ENCODE measurements around the gene AFTPH.

The AFTPH gene

GRCh38 chr2:64632835-64633819, 109.0 kb downstream of the AFTPH start:
- in situ Hi-C loops (cut with MboI; ENCODE audit: low sequenced_read_pairs): no loop called here
- no peak for DNase-seq (ENCODE audit: low spot score in 2 of 2)
- no peaks in the 10 kb centered on the region for H3K4me1 ChIP-seq
- no peaks in the 10 kb centered on the region for H3K9me3 ChIP-seq
- H3K36me3 ChIP-seq (replicated peaks): peaks cover 25% of the 10 kb centered on the region
- H3K27me3 ChIP-seq (ENCODE audit: low read depth): no peaks in the 10 kb centered on the region
- no peak overlapping the region for H3K4me3 ChIP-seq

GRCh38 chr2:64634345-64635267, 110.5 kb downstream of the AFTPH start:
- peaks cover 3% of the 10 kb centered on the region for H3K4me1 ChIP-seq
- H3K36me3 ChIP-seq (replicated peaks): peaks cover 25% of the 10 kb centered on the region
- no peak overlapping the region for H3K4me3 ChIP-seq
- in situ Hi-C loops (cut with MboI; ENCODE audit: low sequenced_read_pairs): no loop called here
- H3K9me3 ChIP-seq: no peaks in the 10 kb centered on the region
- H3K27me3 ChIP-seq (ENCODE audit: low read depth): no peaks in the 10 kb centered on the region
- DNase-seq (ENCODE audit: low spot score in 2 of 2): no peak

- peaks cover 20% of the 10 kb centered on the region for H3K4me1 ChIP-seq
- no peak overlapping the region for H3K4me3 ChIP-seq
- peaks cover 25% of the 10 kb centered on the region for H3K36me3 ChIP-seq (replicated peaks)
- no peak for DNase-seq (ENCODE audit: low spot score in 2 of 2)
- no peaks in the 10 kb centered on the region for H3K27me3 ChIP-seq (ENCODE audit: low read depth)
- no peaks in the 10 kb centered on the region for H3K9me3 ChIP-seq
- in situ Hi-C loops (cut with MboI; ENCODE audit: low sequenced_read_pairs): no loop called here
Measured at GRCh38 chr2:64635976-64636911, 112.1 kb downstream of the AFTPH start.

- Histone ChIP-seq H3K4me3 (no peak overlapping the region), H3K9me3 (no peaks in the 10 kb centered on the region), H3K4me1 (peaks cover 20% of the 10 kb centered on the region), H3K27me3 (ENCODE audit: low read depth) (no peaks in the 10 kb centered on the region), H3K36me3 (replicated peaks) (peaks cover 25% of the 10 kb centered on the region)
- in situ Hi-C loops (cut with MboI; ENCODE audit: low sequenced_read_pairs): no loop called here
- no peak for DNase-seq (ENCODE audit: low spot score in 2 of 2)
Measured at GRCh38 chr2:64637000-64637635, 113.0 kb downstream of the AFTPH start.

GRCh38 chr2:64637931-64638330, 113.8 kb downstream of the AFTPH start:
- DNase-seq (ENCODE audit: low spot score in 2 of 2): no peak
- Histone ChIP-seq H3K4me1 (peaks cover 20% of the 10 kb centered on the region), H3K4me3 (no peak overlapping the region), H3K36me3 (replicated peaks) (peaks cover 25% of the 10 kb centered on the region), H3K27me3 (ENCODE audit: low read depth) (no peaks in the 10 kb centered on the region), H3K9me3 (no peaks in the 10 kb centered on the region)
- in situ Hi-C loops (cut with MboI; ENCODE audit: low sequenced_read_pairs): no loop called here

GRCh38 chr2:64638502-64639120, 114.5 kb downstream of the AFTPH start:
- H3K36me3 ChIP-seq (replicated peaks): peaks cover 21% of the 10 kb centered on the region
- no peak overlapping the region for H3K4me3 ChIP-seq
- H3K27me3 ChIP-seq (ENCODE audit: low read depth): no peaks in the 10 kb centered on the region
- no peaks in the 10 kb centered on the region for H3K9me3 ChIP-seq
- in situ Hi-C loops (cut with MboI; ENCODE audit: low sequenced_read_pairs): no loop called here
- peaks cover 20% of the 10 kb centered on the region for H3K4me1 ChIP-seq
- DNase-seq (ENCODE audit: low spot score in 2 of 2): no peak

GRCh38 chr2:64639691-64640090, 115.6 kb downstream of the AFTPH start:
- Histone ChIP-seq H3K36me3 (replicated peaks) (peaks cover 16% of the 10 kb centered on the region), H3K4me3 (no peak overlapping the region), H3K27me3 (ENCODE audit: low read depth) (no peaks in the 10 kb centered on the region), H3K9me3 (no peaks in the 10 kb centered on the region), H3K4me1 (peaks cover 27% of the 10 kb centered on the region)
- in situ Hi-C loops (cut with MboI; ENCODE audit: low sequenced_read_pairs): loop anchor here (10.0 kb wide), 1 partner anchor 225 kb away; no protein-coding TSS in a partner anchor
- DNase-seq (ENCODE audit: low spot score in 2 of 2): no peak

- H3K9me3 ChIP-seq: no peaks in the 10 kb centered on the region
- H3K27me3 ChIP-seq (ENCODE audit: low read depth): no peaks in the 10 kb centered on the region
- in situ Hi-C loops (cut with MboI; ENCODE audit: low sequenced_read_pairs): loop anchor here (10.0 kb wide), 1 partner anchor 224 kb away; no protein-coding TSS in a partner anchor
- DNase-seq (ENCODE audit: low spot score in 2 of 2): peak; percentile 48 to 64
- peaks cover 9% of the 10 kb centered on the region for H3K36me3 ChIP-seq (replicated peaks)
- peaks cover 30% of the 10 kb centered on the region for H3K4me1 ChIP-seq
- H3K4me3 ChIP-seq: no peak overlapping the region
Measured at GRCh38 chr2:64640153-64641044, 116.3 kb downstream of the AFTPH start.

- Histone ChIP-seq H3K4me1 (peaks cover 40% of the 10 kb centered on the region), H3K4me3 (no peak overlapping the region), H3K9me3 (no peaks in the 10 kb centered on the region), H3K36me3 (replicated peaks) (no peaks in the 10 kb centered on the region), H3K27me3 (ENCODE audit: low read depth) (no peaks in the 10 kb centered on the region)
- no peak for DNase-seq (ENCODE audit: low spot score in 2 of 2)
- in situ Hi-C loops (cut with MboI; ENCODE audit: low sequenced_read_pairs): loop anchor here (10.0 kb wide), 1 partner anchor 223 kb away; no protein-coding TSS in a partner anchor
Measured at GRCh38 chr2:64641599-64641998, 117.5 kb downstream of the AFTPH start.

Measured in HAP-1 (cell line).